NCI-H526 treated with DMSO at 0.1 percent for 48 hours (cell line): ENCODE data around the gene OR51A7.
"Not testable (repeated sequence)": the region's sequence is repeated elsewhere in the genome, so short reads cannot be mapped to it uniquely, and the experiment has no call there.

Experiments used
- DNase-seq: peaks from one replicate; lab custom pipeline; 2025; lab: John Stamatoyannopoulos, UW

Gene OR51A7, protein sequence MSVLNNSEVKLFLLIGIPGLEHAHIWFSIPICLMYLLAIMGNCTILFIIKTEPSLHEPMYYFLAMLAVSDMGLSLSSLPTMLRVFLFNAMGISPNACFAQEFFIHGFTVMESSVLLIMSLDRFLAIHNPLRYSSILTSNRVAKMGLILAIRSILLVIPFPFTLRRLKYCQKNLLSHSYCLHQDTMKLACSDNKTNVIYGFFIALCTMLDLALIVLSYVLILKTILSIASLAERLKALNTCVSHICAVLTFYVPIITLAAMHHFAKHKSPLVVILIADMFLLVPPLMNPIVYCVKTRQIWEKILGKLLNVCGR

DNA sequence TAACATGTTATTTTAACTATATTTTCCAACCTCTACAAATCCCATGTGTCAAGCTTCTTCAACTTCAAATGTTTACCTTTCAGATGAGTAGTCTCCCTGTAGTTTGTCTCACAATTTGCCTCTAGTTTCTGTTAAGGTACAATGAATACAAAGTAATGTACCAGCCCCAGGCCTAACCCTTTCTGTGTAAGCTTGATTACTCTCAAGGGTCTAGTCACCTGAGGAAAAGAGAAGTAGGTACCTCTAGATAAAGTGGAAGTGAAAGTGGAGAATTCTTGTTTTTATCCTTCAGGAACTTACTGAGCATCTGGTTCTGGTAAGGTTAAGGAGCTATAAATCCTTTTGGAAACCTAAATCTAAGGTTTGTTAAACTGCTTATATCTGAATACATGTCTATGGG is at the start of gene OR51A7:
OR51A7 (plus strand) TSS at position 300 of the 400 bp plus-strand sequence. CDS start 3,587 bp downstream, outside the sequence.
- DNase-seq: no peak

DNA sequence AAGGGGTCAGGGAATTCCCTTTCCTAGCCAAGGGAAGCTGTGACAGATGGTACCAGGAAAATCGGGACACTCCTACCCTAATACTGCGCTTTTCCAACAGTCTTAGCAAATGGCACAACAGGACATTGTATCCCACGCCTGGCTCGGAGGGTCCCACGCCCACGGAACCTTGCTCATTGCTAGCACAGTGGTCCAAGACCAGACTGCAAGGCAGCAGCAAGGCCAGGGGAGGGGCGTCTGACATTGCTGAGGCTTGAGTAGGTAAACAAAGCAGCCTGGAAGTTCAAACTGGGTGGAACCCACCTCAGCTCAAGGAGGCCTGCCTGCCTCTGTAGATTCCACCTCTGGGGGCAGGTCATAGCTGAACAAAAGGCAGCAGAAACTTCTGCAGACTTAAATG is 49.3 kb upstream of the OR51A7 start:
- DNase-seq: not testable (repeated sequence)

DNA sequence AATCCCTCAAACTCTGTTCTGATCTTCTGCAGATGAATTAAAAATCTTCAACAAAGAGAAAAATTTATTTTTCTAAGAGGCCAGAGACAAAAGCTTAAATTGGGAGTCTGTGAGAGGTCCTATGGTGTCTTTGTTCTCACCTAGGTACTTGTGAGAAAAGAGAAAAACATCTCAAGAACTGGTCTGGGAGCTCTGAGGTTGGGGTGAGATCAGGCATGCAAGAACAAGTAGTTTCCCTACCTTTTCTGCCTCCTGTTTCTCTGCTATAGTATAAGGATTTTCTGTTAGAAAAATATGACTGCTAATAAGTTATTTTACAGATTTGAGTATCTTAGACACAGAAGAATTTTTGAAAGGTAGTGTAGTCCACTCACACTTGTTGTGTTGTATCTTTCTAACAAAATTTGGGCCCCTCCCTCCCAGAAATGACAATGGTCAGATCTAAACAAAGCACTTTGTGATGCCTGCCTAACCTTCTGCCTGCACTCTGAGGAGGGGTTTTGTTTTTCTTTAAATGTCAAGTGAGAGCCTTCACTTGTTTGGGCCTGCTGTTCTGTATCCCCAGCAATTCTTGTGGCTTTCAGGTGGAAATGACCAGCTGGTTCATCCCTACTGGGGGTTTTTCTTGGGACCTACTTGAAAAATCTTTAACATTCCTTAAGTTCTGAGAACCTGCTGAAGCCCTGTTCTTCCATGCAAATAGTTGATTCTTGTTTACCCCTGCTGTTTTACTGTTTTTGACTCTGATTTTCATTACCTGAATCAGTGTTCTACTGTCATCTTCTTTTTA is 40.9 kb upstream of the OR51A7 start:
- no peak for DNase-seq

DNA sequence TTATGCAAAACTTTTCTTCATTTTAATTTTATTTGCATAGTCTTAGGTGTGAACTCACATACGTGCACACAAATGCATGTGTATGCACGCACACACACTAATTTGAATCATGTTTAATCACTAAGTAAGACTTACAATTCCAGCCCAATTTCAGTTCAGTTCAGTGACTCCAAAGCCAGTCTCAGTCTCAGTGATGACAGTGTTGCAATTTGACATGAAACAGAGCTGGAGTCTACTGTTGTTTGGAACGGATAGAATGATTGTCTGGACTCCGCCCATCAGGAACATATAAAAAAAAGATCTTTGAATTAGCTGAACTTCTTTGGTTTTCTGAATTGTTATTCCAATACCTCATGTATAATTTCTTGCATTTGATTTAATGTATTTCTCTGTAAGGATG is 39.7 kb upstream of the OR51A7 start:
- no peak for DNase-seq

DNA sequence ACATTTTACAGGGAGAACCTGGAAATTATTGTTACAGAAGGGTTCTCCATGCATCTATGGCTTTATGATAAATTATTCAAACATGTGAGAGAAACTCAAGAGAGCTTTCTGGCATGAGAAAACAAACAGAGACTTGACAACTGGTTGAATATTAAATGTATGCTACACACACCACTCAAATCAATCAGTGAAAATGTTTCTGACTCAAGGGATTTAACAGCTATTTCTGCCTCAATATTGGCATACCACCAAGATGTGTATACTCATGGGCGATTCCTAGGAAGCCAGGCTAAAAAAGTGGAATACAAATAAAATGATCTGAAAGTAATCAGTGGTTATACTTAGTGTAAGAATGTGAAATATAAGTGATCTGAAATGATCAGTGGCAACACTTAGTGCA is 37.7 kb upstream of the OR51A7 start:
- DNase-seq: no peak

DNA sequence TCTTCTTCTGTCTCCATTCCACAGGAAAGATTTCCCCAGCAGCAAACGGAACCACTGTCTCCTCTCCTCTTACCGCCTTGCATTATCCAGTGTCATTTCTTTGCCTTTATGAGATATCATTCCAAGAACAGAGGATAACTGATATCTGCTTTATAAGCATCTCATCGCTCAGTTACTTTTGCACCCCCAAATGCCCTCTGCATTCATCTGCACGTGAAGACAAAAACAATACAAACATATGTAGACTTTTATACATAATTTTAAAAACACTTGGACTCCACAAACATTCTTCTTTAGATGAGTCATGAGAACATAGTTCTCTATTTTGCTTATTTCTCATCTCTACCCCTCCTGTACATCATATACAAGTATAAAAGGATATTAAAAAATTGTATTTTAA is 22.4 kb upstream of the OR51A7 start:
- no peak for DNase-seq

DNA sequence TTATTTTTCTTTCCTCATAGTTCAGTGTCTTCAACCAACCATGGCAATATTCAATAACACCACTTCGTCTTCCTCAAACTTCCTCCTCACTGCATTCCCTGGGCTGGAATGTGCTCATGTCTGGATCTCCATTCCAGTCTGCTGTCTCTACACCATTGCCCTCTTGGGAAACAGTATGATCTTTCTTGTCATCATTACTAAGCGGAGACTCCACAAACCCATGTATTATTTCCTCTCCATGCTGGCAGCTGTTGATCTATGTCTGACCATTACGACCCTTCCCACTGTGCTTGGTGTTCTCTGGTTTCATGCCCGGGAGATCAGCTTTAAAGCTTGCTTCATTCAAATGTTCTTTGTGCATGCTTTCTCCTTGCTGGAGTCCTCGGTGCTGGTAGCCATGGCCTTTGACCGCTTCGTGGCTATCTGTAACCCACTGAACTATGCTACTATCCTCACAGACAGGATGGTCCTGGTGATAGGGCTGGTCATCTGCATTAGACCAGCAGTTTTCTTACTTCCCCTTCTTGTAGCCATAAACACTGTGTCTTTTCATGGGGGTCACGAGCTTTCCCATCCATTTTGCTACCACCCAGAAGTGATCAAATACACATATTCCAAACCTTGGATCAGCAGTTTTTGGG is 21.6 kb upstream of the OR51A7 start, which contains the start of gene OR51T1:
OR51T1 (plus strand) TSS at position 41 of the 641 bp plus-strand sequence; CDS start at position 41, 0 bp downstream.
- no peak for DNase-seq

DNA sequence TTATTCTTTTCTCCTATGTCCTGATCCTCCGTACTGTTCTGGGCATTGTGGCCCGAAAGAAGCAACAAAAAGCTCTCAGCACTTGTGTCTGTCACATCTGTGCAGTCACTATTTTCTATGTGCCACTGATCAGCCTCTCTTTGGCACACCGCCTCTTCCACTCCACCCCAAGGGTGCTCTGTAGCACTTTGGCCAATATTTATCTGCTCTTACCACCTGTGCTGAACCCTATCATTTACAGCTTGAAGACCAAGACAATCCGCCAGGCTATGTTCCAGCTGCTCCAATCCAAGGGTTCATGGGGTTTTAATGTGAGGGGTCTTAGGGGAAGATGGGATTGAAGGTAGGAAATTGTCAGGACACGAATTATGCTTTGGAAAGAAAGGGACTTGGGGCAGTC is 21.0 kb upstream of the OR51A7 start:
- no peak for DNase-seq

DNA sequence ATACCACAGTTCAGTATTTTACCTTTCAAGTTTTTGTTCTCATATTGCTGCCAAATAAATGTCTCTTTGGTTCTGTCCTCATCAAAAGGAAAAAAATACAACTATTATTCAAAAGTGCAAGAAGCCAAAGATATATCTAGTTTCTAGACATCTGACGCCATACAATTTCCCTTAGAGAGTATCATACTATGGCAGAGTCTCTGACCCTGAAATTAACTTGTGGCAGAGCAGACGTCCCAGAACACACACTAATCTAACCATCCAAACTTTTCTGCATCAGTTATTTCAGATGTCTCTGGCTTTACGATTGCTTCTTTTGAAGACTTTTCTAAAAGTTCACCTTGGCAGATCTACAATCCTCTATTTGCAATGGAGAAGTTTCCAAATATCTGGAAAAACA is 19.2 kb upstream of the OR51A7 start:
- no peak for DNase-seq

DNA sequence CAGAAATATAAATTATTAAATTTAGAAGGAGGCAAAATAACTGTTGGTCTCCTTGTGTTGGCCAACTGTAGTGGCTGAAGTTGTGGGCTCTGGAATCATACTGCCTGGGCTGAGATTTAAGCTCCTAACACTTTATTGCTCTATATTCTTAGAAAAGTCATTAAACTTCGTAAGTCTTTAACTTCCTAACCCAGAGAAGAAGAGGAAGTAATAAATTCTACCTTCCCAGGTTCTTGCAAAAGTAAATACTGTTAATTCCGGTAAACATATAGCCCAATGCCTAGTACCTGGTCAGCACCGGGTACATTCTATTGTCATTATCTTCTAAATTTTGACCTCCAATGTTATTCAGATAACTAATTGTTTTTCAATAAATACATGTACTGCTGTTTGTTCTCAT is 17.4 kb upstream of the OR51A7 start:
- DNase-seq: no peak

DNA sequence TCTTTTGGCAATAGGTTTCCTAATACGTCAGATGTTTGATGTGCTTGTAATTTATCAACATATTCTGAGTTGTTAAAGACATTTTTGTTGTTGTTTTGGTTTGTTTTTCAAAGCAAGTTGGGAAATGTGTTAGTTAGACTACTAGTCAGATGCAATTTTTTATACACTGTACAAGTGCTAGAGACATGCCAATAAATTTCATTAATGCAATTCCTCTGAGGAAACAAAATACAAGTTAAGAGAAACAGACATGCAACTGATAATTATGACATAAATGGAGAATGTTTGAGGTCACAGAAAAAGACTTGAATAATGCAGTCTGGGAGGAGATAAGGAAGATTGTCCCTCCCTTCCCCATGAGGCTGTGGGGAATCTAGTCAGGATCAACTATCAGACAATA is 16.0 kb upstream of the OR51A7 start:
- DNase-seq: no peak

DNA sequence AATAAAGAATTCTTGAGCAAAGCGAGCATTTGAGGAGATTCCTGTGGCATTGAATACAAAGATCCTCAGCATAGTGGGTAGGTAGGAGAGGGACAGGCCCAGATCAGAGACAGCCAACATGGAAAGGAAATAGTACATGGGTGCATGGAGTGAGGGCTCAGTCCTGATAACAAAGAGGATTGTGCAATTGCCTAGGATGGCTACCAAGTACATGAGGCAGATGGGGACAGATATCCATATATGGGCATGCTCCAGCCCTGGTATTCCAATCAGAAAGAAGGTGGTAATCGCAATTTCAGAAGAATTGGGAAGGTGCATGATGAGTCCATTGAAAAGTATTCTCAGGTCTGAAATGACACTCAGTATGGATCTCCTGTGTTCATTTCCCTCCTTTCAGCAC is 13.3 kb upstream of the OR51A7 start:
- no peak for DNase-seq

DNA sequence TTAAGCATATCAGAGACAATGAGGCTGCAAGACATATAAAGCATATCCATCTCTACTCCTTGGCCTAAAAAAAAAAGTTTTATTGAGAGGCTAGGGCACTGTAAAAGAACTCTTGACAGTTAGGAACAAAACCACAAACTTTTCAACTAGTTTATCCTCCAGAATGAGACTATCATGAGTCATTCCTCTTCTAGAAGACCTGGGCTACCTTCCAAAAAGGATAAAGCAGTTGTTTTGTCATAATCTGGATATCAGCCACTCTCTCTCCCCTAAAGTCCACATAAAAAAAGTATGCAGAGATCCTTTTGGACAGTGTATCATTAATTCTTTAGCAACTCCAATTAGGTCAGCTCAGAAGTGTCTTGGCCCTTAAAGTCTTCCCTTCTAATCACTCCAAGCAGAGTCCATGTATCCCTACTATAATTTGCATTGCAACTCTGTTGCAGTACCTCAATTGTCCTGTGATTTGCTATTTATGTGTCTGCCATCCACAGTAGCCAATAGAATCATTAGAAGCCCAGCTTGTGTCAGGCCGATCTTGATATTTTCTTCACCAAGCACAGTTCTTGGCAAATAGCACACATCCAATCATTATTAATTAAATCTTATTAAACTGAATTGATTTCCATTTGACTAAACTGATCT is 11.5 kb upstream of the OR51A7 start:
- DNase-seq: no peak

DNA sequence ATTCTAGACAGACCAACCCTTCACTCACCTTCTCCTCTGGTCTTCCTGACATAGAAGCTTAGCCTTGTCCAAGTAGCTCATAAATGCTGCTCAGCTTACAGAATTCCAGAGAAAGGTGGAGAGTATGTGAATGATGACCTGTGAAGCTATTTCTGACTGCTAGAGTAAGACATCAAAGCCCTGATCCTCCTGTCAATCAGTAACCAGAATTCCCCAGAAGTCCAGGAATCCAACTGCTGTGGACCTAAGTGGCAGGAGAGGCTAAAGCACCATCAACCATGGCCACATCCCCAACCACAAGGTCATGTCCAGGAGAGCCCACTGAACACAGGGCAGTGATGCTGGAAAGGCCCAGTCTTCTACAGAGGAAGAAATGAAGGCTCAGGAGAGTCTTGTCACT is 13.0 kb downstream of the OR51A7 start:
- DNase-seq: no peak

DNA sequence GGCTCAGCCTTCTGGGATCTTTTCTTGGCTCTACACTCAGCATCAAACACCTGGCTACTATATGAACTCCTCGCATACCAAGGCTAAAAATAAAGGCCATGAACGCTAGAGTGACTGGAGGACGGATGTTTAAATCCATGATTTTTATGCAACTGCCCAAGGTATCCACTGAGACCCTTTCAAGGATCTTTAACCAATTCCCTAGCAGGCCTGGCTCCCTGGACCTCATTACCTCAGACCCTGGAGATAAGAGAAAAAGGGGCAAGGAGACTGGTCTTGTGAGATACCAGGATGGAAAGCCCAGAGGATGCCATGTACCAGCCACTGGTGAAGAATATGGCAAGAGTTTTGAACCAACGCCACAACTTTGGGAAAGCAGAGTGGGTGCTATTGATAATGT is 15.7 kb downstream of the OR51A7 start, which contains the start of gene OR51G2:
OR51G2 (minus strand) TSS at position 101 of the 400 bp plus-strand sequence. CDS start 3,687 bp downstream, outside the sequence.
- no peak for DNase-seq

DNA sequence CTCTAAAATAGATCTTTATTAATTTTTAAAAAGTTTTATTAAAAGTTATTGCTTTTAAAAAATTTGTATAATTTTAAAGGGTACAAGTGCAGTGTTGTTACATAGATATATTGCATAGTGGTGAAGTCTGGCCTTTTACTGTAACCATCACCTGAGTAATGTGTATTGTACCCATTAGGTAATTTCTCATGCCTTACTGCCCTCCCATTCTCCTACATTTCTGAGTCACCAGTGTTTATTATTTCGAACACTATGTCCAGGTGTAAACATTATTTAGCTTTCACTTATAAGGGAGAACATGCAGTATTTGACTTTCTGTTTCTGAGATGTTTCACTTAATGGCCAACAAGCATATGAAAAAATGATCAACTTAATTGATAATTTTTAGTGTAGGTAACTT is 18.2 kb downstream of the OR51A7 start:
- no peak for DNase-seq

DNA sequence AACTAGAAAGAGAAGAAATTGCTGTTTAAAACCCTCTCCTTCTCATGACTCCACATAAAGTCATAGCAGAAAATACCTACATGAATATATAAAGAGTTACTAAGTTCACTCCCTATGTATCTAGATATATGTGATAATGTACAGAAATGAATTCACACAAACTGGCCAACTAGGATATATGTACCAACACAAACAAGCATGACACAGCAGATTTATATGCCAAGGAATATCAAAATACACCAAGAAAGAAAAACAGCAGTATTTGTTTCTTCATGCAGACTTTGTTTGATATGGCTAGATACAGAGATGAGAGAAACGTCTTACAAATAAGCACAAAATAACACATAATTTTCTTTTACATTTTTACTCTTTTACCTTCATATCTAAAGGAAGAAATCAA is 18.7 kb downstream of the OR51A7 start:
- DNase-seq: no peak

DNA sequence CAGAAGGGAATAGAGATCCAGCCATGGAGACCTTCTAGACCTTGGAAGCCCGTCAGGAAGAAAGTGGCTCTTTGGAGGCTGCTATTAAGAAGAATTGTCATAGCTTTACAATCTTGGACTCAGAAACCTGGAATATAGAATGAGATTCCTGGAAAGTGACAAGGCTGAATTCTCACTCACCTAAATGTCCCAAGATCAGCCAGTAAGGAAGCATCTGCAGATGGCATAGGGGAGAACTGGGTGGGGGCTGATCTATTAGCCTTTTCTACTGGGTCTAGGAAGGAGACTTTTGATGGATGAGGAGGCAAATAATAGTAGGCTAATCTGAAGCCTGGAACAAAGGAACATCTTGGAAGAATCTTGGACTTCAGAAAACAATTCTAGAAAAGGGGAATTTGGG is 20.7 kb downstream of the OR51A7 start, which contains the start of gene OR51G1:
OR51G1 (minus strand) TSS at position 101 of the 400 bp plus-strand sequence; CDS start at position 101, 0 bp downstream.
- no peak for DNase-seq

DNA sequence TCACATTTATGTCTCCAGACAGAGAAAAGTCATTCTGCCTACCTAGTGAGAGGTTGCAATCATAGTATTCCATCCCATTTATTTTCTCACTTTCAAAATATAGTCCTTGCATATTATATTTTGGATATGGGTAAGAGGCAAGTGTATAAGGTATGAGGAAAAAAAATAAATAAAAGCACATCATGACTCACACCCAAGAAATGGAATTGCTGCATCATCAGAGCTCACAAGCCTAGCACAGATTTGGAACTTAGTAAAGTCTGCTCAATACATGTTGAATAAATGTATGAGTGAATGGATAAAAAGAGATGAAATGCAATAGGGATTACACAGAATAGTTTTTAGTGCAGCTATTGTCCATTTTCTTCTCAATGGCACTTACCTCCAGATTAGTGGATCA is 23.0 kb downstream of the OR51A7 start:
- no peak for DNase-seq

DNA sequence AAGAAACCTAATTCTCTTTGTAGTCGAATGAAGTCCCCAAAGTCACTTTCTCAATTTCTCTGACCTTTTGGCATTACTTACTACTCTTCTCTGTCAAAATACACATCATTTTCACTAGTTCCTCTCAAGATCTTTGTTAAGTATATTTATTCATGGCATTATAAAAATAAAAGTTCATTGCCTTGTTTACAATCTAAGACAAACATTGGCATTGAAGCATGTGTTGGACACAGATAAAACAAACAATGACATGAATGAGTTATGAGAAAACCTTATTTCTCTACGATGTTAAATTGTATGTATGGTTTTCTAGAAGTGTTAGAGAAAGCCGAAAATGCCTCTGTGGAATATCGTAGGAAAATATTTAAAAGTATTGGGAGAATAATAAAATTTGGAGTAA is 29.2 kb downstream of the OR51A7 start:
- no peak for DNase-seq

DNA sequence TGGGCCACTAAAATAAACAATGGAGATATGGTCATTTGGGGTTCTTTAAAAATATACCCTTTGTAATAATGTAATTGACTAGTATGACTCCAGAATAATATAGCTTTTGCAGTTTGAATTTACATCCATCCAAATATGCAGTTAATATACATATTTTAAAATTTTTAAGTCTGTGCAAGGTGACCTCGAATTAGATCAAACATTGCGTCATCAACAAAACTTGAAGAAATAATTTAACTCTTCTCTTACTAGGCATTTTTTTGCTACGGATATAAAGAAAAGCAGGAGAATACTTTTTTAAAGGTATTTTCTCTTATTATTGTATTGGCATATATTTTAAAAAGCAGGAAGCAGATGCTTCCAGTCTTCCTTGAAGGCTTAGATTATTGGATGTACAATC is 33.2 kb downstream of the OR51A7 start:
- DNase-seq: no peak

DNA sequence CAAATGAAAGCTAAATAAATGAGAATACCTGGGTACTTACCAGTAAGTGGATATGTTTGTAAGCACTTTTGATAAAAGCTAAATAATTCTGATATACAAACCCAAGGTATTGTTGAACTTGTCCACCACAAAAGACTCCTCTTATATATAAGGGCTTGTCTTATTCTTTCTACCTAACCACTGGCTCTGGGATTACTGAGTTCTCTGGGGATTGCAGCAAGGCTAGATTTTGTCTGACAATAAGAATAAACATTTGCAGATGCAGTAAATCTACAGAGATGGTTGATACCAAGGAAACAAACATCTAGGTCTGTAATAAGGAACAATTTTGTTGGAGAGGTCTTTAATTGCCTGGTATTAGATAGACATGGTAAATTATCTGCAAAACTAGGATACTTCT is 43.9 kb downstream of the OR51A7 start, which contains the start of gene OR51A4:
OR51A4 (minus strand) TSS at position 101 of the 400 bp plus-strand sequence. CDS start 505 bp downstream, outside the sequence.
- DNase-seq: no peak
